Adrenal gland (tissue), 12 donors: ENCODE measurements around the gene CADPS. TPM values are rescaled to one million over a fixed set of nuclear protein-coding genes. Genes with fewer than 3 reads are reported as not detected.

Experiments used
- DNase-seq, 7 donors: peaks; one replicate each; pipeline ENCODE4 v3.0.0-alpha.2; 2019 to 2020
- H3K27ac ChIP-seq, 5 donors: fragments of 200-600 bp; sonication (generic) in 4 of 5; 1 replicate in 3 of 5; 2 replicates in 2 of 5; pipeline versions ENCODE4 v1.5.1 to v1.8.0; 2016 to 2020; ENCODE audit warnings: mild to moderate bottlenecking in 1 of 5
- H3K27me3 ChIP-seq: fragments of 200-600 bp; 2 replicates; pipeline ENCODE4 v1.8.0; 2021
- H3K36me3 ChIP-seq, 2 donors: fragments of 200-600 bp; replicated peaks in 1 of 2; 1 replicate in 1 of 2; 2 replicates in 1 of 2; pipeline versions ENCODE4 v1.5.1 to v1.8.0; 2018 to 2022
- H3K4me1 ChIP-seq, 2 donors: fragments of 200-600 bp; replicated peaks in 1 of 2; 1 replicate in 1 of 2; 2 replicates in 1 of 2; pipeline versions ENCODE4 v1.5.1 to v1.8.0; 2018 to 2021
- H3K4me3 ChIP-seq, 4 donors: fragments of 200-600 bp; sonication (generic) in 3 of 4; one replicate each; pipeline ENCODE4 v1.5.1; 2016 to 2018
- H3K9me3 ChIP-seq, 3 donors: fragments of 200-600 bp; sonication (generic) in 1 of 3; replicated peaks in 1 of 3; 1 replicate in 2 of 3; 2 replicates in 1 of 3; pipeline versions ENCODE4 v1.5.1 to v1.8.0; 2016 to 2021
- CTCF ChIP-seq, 6 experiments: fragments of 450-650 bp in 4 of 6; fragments of 200-600 bp in 2 of 6; sonication (generic) in 1 of 6; IDR thresholded peaks; 1 replicate in 5 of 6; 2 replicates in 1 of 6; pipeline versions ENCODE4 v1.5.1 to v1.8.0; 2016 to 2021; ENCODE audit warnings: antibody characterized with exemption in 6 of 6, mild to moderate bottlenecking in 2 of 6, moderate library complexity in 1 of 6
- POLR2A ChIP-seq, 2 donors: fragments of 450-650 bp; IDR thresholded peaks; one replicate each; pipeline ENCODE4 v1.6.1; 2017; ENCODE audit warnings: antibody characterized with exemption in 2 of 2, mild to moderate bottlenecking in 2 of 2, moderate library complexity in 1 of 2
- WGBS, 4 donors: extraction: QIAGEN DNeasy Blood & Tissue Kit in 2 of 4; methylation state at CpG; one replicate each; pipeline versions ENCODE4 v1.1.5 to v1.1.7; 2013 to 2017; 5-methylcytosine and 5-hydroxymethylcytosine counted together
- intact Hi-C, 2 donors: fragments of 100-400 bp; cut with DNase I; formaldehyde crosslinking; loops; one replicate each; pipeline versions ENCODE4 v1.14.1 to v1.15.0; 2022 to 2023
- polyA plus RNA-seq, 3 donors: library from polyadenylated mRNA; stranded (reverse); fragments of 200-250 nt in 2 of 3; fragments of 350-450 nt in 1 of 3; fragmentation: Illumina TruSeq in 1 of 3; extraction: RNeasy Lipid Tissue Mini Kit (QIAGEN cat#74804) in 1 of 3; gene quantifications; one replicate each; pipeline ENCODE4 v1.2.3, GENCODE V29; 2013 to 2014
- total RNA-seq, 9 donors: library from RNA; depleted of rRNA in 4 of 9; stranded (reverse); fragments of >200 nt in 4 of 9; fragments of 120-200 nt in 1 of 9; fragmentation: NEBNext Ultra II Directional in 1 of 9; extraction: Animal tissue kit (Norgen Biotek cat#: 25700) in 1 of 9; gene quantifications; one replicate each; pipeline versions ENCODE4 v1.1.0 to v1.2.4, GENCODE V29; 2013 to 2023
- donor health status: healthy with polysubstance abuse.
- donor health status: Bipolar disorder and iron deficiency.
- donor health status: DM: yes; HTN: yes; CAD: no.
- donor health status: DM: no; HTN: no; CAD: no.
- donor health status: DM: no; HTN: no; CAD: no.
- donor health status: DM: yes; HTN: yes; CAD: no.

CADPS gene
- total and polyA plus RNA-seq, 12 donors = 0.24 to 36.5 (median 11.2) TPM; not detected in 2

- no peak for TF ChIP-seq POLR2A (IDR thresholded peaks at IDR 0.05)
- no peak for TF ChIP-seq CTCF (IDR thresholded peaks at IDR 0.05)
- Histone ChIP-seq H3K27ac (no peak overlapping the region), H3K9me3 (no peaks in the 10 kb centered on the region), H3K27me3 (no peaks in the 10 kb centered on the region), H3K4me1 (no peaks in the 10 kb centered on the region), H3K4me3 (no peak overlapping the region), H3K36me3 (no peaks in the 10 kb centered on the region)
- intact Hi-C loops = no loop called here
- no peak for DNase-seq
- 53 to 72% (median 59%) methylated on average over 2 of the region's 2 CpGs for WGBS, 4 donors
Observed at GRCh38 chr3:62805580-62806277, 69.5 kb downstream of the CADPS start.

- no peak for DNase-seq
- no peak overlapping the region for H3K27ac ChIP-seq
- H3K4me3 ChIP-seq = no peak overlapping the region
- TF ChIP-seq POLR2A (IDR thresholded peaks at IDR 0.05) (no peak), CTCF (IDR thresholded peaks at IDR 0.05) (no peak)
- no peaks in the 10 kb centered on the region for H3K36me3 ChIP-seq
- H3K9me3 ChIP-seq = no peaks in the 10 kb centered on the region
- 70 to 86% (median 75%) methylated on average over 5 of the region's 5 CpGs for WGBS, 4 donors
- intact Hi-C loops = no loop called here
- H3K27me3 ChIP-seq = no peaks in the 10 kb centered on the region
- H3K4me1 ChIP-seq = no peaks in the 10 kb centered on the region
Observed at GRCh38 chr3:62805106-62805505, 70.1 kb downstream of the CADPS start.

- Histone ChIP-seq H3K9me3 (no peaks in the 10 kb centered on the region), H3K27me3 (no peaks in the 10 kb centered on the region), H3K4me1 (no peaks in the 10 kb centered on the region), H3K27ac (no peak overlapping the region), H3K36me3 (no peaks in the 10 kb centered on the region), H3K4me3 (no peak overlapping the region)
- no peak for DNase-seq
- 35 to 73% (median 41%) methylated on average over 2 of the region's 2 CpGs for WGBS, 4 donors
- intact Hi-C loops = no loop called here
- no peak for TF ChIP-seq POLR2A (IDR thresholded peaks at IDR 0.05)
- no peak for TF ChIP-seq CTCF (IDR thresholded peaks at IDR 0.05)
Observed at GRCh38 chr3:62803276-62803675, 71.9 kb downstream of the CADPS start.

GRCh38 chr3:62798000-62798399 is 77.2 kb downstream of the CADPS start:
- no peaks in the 10 kb centered on the region for H3K4me1 ChIP-seq
- no peaks in the 10 kb centered on the region for H3K36me3 ChIP-seq
- intact Hi-C loops = no loop called here
- no peak for DNase-seq
- no peaks in the 10 kb centered on the region for H3K27me3 ChIP-seq
- 26 to 40% (median 35%) methylated on average over 3 of the region's 3 CpGs for WGBS, 4 donors
- no peaks in the 10 kb centered on the region for H3K9me3 ChIP-seq
- H3K4me3 ChIP-seq = no peak overlapping the region
- TF ChIP-seq CTCF (IDR thresholded peaks at IDR 0.05) (no peak), POLR2A (IDR thresholded peaks at IDR 0.05) (no peak)
- no peak overlapping the region for H3K27ac ChIP-seq
